NT2/D1 (cell line): ENCODE measurements around the gene MRPS26.

ENCODE experiments used
- SUZ12 ChIP-seq: IDR thresholded peaks from 2 replicates; pipeline ENCODE4 v1.6.1; 2011; ENCODE audit not compliant: insufficient read length, insufficient read depth; ENCODE audit errors: extremely low read depth
- ZNF274 ChIP-seq: IDR thresholded peaks from 2 replicates; pipeline ENCODE4 v1.6.1; 2011; ENCODE audit warnings: mild to moderate bottlenecking, low read depth, low read length

GRCh38 chr20:3082306-3082951 lies 36.6 kb downstream of the MRPS26 start:
- TF ChIP-seq ZNF274 (no peak), SUZ12 (no peak)
